ENCODE results near the gene SNUPN.

Gene SNUPN

GRCh38 chr15:75669191-75669878 lies 43.8 kb upstream of the SNUPN start:
- H3K27ac ChIP-seq (ENCODE audit: low read length), result no peak overlapping the region
- H3K4me2 ChIP-seq (ENCODE audit: low read depth, low read length), result no peak overlapping the region
- H3K9me2 ChIP-seq (replicated peaks; ENCODE audit: insufficient read depth, low read length), result no peaks in the 10 kb centered on the region
- no peaks in the 10 kb centered on the region for H3K4me1 ChIP-seq (ENCODE audit: low read length)
- peaks cover 2% of the 10 kb centered on the region; the same call in 1 of the 2 replicates for H3K27me3 ChIP-seq (replicated peaks; ENCODE audit: insufficient read depth, low read length)
- DNase-seq, result no peak
- H3F3A ChIP-seq (ENCODE audit: insufficient read depth, low read length), result no peaks in the 10 kb centered on the region
- TF ChIP-seq EZH2phosphoT487 (IDR thresholded peaks at IDR 0.05; ENCODE audit: low read length) (no peak), CTCF (IDR thresholded peaks at IDR 0.05; ENCODE audit: low read length) (no peak), EZH2 (optimal IDR thresholded peaks at IDR 0.05; ENCODE audit: low read depth, low read length) (no peak)
- no peak overlapping the region for H3K4me3 ChIP-seq (ENCODE audit: low read length)
- no peaks in the 10 kb centered on the region for H4K20me1 ChIP-seq (ENCODE audit: insufficient read depth, low read length)
- H2AFZ ChIP-seq (ENCODE audit: low read length), result no peak overlapping the region
- no peaks in the 10 kb centered on the region for H3K79me2 ChIP-seq (ENCODE audit: low read length)
- no peak overlapping the region for H3K9ac ChIP-seq (ENCODE audit: low read length)
- H3K9me3 ChIP-seq (replicated peaks; ENCODE audit: insufficient read depth, low read length), result no peaks in the 10 kb centered on the region
- H3K36me3 ChIP-seq (replicated peaks; ENCODE audit: insufficient read depth, low read length), result no peaks in the 10 kb centered on the region

GRCh38 chr15:75666823-75667501 lies 41.4 kb upstream of the SNUPN start:
- no peak overlapping the region for H3K4me2 ChIP-seq (ENCODE audit: low read depth, low read length)
- H3K79me2 ChIP-seq (ENCODE audit: low read length), result no peaks in the 10 kb centered on the region
- H3K4me3 ChIP-seq (ENCODE audit: low read length), result no peak overlapping the region
- no peaks in the 10 kb centered on the region for H3K9me3 ChIP-seq (replicated peaks; ENCODE audit: insufficient read depth, low read length)
- no peak overlapping the region for H3K27ac ChIP-seq (ENCODE audit: low read length)
- no peaks in the 10 kb centered on the region for H3K9me2 ChIP-seq (replicated peaks; ENCODE audit: insufficient read depth, low read length)
- H3K27me3 ChIP-seq (replicated peaks; ENCODE audit: insufficient read depth, low read length), result peaks cover 2% of the 10 kb centered on the region; the same call in 1 of the 2 replicates
- H4K20me1 ChIP-seq (ENCODE audit: insufficient read depth, low read length), result no peaks in the 10 kb centered on the region
- H3K36me3 ChIP-seq (replicated peaks; ENCODE audit: insufficient read depth, low read length), result no peaks in the 10 kb centered on the region
- no peak for TF ChIP-seq EZH2 (optimal IDR thresholded peaks at IDR 0.05; ENCODE audit: low read depth, low read length)
- no peak for TF ChIP-seq EZH2phosphoT487 (IDR thresholded peaks at IDR 0.05; ENCODE audit: low read length)
- no peak for TF ChIP-seq CTCF (IDR thresholded peaks at IDR 0.05; ENCODE audit: low read length)
- no peak overlapping the region for H3K9ac ChIP-seq (ENCODE audit: low read length)
- no peaks in the 10 kb centered on the region for H3F3A ChIP-seq (ENCODE audit: insufficient read depth, low read length)
- no peaks in the 10 kb centered on the region for H3K4me1 ChIP-seq (ENCODE audit: low read length)
- H2AFZ ChIP-seq (ENCODE audit: low read length), result no peak overlapping the region
- DNase-seq, result no peak

GRCh38 chr15:75663931-75664421 lies 38.5 kb upstream of the SNUPN start:
- H4K20me1 ChIP-seq (ENCODE audit: insufficient read depth, low read length), result no peaks in the 10 kb centered on the region
- H3K27me3 ChIP-seq (replicated peaks; ENCODE audit: insufficient read depth, low read length), result 0 out of 2 replicates have a peak, but pooled peaks cover 2% of the 10 kb centered on the region
- no peak overlapping the region for H3K9ac ChIP-seq (ENCODE audit: low read length)
- no peak overlapping the region for H3K4me3 ChIP-seq (ENCODE audit: low read length)
- no peaks in the 10 kb centered on the region for H3K36me3 ChIP-seq (replicated peaks; ENCODE audit: insufficient read depth, low read length)
- no peaks in the 10 kb centered on the region for H3K9me2 ChIP-seq (replicated peaks; ENCODE audit: insufficient read depth, low read length)
- no peaks in the 10 kb centered on the region for H3F3A ChIP-seq (ENCODE audit: insufficient read depth, low read length)
- H3K79me2 ChIP-seq (ENCODE audit: low read length), result no peaks in the 10 kb centered on the region
- no peak overlapping the region for H3K27ac ChIP-seq (ENCODE audit: low read length)
- no peak overlapping the region for H2AFZ ChIP-seq (ENCODE audit: low read length)
- H3K9me3 ChIP-seq (replicated peaks; ENCODE audit: insufficient read depth, low read length), result no peaks in the 10 kb centered on the region
- TF ChIP-seq EZH2phosphoT487 (IDR thresholded peaks at IDR 0.05; ENCODE audit: low read length) (no peak), EZH2 (optimal IDR thresholded peaks at IDR 0.05; ENCODE audit: low read depth, low read length) (no peak), CTCF (IDR thresholded peaks at IDR 0.05; ENCODE audit: low read length) (no peak)
- no peak overlapping the region for H3K4me2 ChIP-seq (ENCODE audit: low read depth, low read length)
- DNase-seq, result no peak
- H3K4me1 ChIP-seq (ENCODE audit: low read length), result no peaks in the 10 kb centered on the region
